Stimulated activated CD4-positive, alpha-beta T cell treated with anti-CD3 and anti-CD28 coated beads, Interleukin-1b, Interleukin-23, amount 100 ng/mL, for 24 hours (primary cell): Measurements from ENCODE around the gene SLC45A1.
A peak's percentile ranks its signal among the peaks of the same experiment; 100 is the strongest.

Experiments
- DNase-seq, 4 experiments: peaks; one replicate each; pipeline ENCODE4 v3.0.0-alpha.2; 2020; ENCODE audit warnings: low read depth in 4 of 4, low spot score in 1 of 4

SLC45A1 gene

DNA sequence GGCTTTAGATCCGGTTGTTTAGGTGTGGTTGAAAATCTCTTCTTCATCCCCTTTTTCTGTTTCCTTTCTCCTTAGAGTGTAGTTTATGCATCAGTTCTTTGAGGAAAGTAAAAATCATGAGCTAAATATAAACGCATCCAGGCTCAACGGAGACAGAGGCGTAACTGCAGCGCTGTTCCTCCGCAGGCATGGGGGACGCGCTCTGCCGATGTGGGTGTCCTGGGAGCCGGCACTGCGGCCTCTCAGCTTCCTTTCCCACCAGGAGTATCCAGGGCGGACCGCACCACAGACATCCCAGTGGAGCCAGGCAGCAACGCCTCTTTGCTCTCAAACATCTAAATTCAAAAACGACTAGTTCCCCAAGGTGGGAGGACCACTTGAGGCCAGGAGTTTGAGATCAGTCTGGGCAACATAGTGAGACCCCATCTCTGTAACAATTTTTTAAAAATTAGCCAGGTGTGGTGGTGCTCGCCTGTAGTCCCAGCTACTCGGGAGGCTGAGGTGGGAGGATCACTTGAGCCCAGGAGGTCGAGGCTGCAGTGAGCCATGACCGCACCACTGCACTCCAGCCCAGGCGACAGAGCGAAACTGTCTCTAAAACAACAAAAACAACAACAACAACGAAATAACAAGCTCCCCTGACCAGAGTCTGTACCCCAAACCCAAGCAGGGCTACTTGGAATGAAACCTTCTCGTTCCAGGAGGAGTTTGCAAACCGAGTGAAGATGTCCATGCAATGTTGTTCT is 16.4 kb downstream of the SLC45A1 start:
- DNase-seq: no peak

DNA sequence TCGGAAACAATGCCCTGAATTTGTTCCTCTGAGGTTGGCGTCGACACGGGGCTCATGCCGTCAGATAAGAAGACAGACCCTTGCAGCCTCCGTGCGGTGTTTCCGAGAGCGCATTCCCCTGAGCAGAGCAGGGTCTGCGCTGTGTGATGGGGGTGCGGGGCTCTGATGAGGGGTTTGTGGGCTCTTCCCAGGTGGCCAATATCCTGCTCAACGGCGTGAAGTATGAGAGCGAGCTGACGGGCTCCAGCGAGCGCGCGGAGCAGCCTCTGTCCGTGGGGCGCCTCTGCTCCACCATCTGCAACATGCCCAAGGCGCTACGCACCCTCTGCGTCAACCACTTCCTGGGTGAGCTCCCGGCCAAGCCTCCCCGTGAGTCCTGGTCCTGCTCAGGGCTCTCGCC is 17.3 kb downstream of the SLC45A1 start:
- no peak for DNase-seq

DNA sequence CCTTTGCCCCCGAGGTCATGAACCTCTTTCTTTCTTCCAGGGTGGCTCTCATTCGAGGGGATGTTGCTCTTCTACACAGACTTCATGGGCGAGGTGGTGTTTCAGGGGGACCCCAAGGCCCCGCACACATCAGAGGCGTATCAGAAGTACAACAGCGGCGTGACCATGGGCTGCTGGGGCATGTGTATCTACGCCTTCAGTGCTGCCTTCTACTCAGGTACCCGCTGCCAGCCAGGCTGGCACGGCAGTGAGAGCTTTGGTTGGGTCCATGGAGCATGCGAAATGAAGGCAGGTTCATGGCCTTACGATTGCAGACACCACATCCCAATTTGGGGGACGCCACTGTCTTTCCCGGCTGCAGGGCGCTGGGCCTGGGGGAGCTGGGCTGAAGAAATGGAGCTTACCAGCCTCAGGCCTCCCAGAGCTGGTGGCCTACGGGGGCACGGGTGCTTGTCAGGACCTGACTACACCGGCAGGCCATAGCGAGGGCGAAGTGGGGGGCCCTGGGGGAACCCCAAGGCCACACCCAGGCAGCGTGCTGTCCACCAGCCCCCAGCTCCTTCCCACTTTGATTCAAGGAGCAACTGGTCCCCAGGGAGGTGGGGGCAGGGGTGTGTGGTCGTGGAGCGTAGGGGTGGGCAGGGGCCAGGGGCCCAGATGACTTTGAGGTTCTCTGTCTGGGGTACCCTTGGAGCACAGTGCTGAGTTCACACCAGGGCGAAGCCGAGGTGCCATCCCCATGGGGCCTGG is 20.0 kb downstream of the SLC45A1 start:
- no peak for DNase-seq

DNA sequence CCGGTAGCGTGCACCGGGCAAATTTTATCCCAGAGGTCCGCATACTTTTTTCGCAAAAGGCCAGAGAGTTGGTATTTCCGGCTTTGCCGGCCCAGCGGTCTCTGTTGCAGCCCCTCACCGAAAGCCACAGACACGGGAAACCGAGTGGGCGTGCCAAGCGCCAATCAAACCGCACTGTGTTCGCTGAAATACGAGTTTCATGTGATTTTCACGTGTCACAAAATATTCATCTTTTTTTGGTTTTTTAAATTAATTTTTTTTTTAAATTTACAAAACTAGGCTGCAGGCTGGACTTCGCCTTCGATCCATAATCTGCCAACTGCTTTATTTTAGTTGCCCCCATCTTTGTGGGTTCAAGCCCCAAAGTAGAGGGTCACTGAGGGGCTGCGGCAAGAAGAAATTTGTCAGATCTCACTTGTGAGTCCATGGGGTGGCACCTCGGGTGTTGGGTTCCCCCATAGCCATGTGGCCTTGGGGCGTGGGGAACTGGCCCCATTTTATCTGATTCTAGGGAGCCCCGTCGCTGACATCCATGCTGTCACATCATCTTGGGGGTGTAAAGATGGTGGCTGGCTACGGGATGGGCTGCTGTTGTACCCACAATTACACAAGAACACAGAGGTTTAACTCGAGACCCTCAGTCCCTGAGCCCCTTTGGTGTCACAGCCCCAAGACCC is 20.8 kb downstream of the SLC45A1 start:
- no peak for DNase-seq

DNA sequence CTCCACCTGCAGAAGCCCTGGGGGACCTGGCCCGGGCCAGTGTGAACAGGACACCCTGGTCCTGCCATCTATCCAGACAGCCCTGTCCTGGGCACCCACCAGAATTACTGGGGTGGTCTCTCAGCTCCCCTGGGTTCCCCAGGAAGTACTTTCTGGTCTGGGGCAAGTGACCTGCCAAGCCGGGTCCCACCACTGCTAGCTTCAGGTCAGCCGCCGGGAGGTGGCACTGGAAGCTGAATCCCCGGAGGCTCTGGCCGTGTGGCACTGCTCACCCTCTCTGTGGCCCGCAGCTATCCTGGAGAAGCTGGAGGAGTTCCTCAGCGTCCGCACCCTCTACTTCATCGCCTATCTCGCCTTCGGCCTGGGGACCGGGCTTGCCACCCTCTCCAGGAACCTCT is 21.3 kb downstream of the SLC45A1 start:
- DNase-seq: no peak

DNA sequence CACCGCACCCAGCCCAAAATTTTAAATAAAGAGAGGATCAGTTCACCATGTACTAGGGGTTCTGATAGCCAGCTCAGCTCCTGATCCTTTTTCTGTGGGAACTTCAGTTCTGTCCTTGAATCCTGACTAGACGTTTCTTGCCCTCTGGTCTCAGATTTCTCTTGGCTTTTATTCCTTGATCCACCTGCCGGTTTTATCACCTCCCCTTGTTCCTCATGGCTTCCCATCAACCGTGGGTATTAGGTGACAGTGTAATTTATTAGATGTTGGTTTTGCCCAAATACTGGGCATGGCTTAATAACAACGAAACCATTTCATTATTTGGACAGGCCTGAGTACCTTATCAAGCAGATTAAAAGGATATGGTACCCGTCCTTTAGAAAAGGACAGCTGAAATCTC is 22.5 kb downstream of the SLC45A1 start:
- no peak for DNase-seq

DNA sequence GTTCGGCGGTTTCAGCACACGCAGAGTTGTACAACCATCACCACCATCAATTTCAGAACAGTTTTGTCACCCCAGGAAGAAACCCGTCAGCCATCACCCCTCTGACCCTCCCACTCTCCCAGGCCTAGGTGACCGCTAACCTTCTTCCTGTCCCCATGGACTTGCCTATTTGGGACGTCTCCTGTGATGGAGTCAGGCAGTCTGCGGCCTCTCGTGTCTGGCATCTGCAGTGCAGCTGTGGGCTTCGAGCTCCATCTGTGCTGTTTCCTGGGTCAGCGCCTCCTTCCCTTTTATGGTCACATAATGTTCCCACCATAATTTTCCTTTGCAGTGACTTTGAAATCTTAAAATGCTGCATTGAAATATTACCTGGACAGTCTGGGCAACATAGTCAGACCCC is 24.4 kb downstream of the SLC45A1 start:
- no peak for DNase-seq

DNA sequence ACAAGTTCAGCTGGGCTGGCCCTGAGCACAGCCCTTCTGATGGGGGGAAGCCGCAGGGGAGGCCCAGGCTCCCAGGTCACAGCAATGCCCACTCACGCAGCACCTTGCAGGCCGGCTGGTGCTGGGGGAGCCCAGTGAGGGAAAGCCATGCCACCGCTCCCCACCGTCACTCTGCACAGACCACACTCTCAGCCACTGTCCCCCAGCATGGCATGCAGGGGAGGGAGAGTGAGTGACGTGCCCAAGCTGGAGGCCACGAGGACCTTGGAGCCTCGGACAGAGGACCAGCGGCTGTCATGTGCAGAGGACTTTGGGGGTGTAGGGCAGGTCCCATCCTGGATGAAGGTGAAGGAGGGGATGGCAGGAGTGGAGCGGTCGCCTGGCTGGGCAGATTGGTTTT is 25.1 kb downstream of the SLC45A1 start:
- DNase-seq: no peak

DNA sequence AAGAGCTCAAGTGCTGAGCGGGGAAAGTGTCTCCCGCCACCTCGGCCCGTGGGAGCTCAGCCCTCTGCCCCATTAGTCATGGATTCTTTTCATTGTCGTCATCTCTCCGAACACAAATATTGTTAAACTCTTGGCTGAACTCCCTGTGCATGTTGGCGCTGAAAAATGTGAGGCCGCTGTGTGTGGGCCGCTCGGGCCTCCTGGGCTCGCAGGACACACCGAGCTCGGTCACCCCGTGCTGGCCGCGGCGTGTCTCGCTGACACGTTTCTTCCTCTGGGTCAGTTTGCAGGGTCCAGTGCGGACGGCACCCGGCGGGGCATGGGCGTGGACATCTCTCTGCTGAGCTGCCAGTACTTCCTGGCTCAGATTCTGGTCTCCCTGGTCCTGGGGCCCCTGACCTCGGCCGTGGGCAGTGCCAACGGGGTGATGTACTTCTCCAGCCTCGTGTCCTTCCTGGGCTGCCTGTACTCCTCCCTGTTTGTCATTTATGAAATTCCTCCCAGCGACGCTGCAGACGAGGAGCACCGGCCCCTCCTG is 25.6 kb downstream of the SLC45A1 start:
- no peak for DNase-seq

DNA sequence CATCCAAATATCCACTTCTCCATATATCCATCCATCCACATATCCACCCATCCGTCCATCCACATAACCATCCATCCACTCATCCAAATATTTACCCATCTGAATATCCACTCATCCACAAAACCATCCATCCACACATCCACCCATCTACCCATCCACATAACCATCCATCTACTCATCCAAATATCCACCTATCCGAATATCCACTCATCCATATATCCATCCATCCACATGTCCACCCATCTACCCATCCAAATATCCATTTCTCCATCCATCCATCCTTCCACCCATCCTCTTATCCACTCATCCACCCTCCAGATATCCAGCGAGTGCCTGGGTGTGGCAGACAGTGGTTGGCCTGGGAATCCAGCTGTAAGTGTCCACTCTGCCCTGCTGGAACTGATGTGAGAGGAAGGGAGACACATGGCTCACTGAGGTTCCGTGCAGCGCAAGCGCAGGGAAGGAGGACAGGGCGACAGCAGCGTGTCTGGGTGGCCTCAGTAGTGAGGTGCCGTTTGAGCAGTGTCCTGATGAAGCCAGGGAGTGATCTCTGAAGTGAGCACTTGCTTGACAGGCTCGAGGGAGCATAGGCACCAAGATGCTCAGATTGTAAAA is 27.1 kb downstream of the SLC45A1 start:
- DNase-seq: no peak

DNA sequence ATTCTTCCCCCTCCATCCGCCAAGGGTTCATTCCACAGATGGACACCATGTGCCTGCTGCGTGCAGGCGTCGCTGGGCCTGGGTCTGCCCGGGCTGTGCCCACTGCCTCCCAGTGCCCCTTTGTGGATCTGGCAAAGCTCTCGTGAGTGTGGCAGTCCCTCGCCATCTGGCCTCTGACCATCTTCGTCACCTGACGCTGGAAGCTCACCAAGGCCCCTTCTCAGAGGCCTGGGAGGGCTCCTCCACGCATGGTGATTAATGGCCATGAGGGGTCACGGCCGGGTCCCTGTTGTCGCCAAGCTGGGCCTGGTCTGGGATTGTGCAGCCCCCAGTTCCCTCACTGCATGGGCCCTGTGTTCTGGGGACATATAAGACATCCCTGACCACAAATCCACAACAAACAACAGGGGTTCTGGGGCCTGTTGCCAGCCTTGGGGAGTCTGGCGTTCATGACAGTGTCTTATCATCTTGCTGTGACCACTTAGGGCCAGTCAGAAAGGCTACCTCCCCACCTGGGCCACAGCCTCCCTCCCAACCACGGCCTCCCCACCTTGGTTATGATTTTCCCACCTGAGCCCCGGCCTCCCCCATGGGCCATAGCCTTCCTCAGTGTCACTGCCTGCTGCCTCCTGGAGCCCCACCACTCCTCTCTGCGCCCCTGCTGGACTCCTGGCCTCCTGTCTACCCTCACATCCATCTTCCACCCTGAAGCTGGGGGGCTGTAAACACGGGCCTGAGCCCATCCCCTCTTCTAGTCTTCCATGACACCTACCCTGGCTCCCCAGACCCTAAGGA is 27.9 kb downstream of the SLC45A1 start:
- DNase-seq: no peak

DNA sequence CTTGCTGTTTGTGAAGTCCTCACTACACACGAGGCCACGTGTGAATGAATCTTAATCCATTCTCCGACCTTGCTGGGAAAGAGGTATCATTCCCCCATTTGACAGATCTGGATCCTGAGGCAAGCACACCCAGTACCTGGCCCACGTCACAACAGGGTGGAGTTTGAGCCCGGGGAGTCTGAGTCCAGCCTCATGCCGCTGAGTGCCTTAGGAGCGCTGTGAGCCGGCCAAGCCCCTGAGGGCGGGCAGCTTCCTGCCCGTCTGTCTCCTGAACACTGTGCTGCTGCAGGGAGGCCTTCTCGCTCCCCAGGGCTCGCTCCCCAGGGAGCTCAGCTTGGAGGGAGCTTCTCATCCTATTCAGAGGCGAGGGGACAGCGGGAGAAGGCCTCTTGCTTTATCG is 29.7 kb downstream of the SLC45A1 start:
- no peak for DNase-seq

DNA sequence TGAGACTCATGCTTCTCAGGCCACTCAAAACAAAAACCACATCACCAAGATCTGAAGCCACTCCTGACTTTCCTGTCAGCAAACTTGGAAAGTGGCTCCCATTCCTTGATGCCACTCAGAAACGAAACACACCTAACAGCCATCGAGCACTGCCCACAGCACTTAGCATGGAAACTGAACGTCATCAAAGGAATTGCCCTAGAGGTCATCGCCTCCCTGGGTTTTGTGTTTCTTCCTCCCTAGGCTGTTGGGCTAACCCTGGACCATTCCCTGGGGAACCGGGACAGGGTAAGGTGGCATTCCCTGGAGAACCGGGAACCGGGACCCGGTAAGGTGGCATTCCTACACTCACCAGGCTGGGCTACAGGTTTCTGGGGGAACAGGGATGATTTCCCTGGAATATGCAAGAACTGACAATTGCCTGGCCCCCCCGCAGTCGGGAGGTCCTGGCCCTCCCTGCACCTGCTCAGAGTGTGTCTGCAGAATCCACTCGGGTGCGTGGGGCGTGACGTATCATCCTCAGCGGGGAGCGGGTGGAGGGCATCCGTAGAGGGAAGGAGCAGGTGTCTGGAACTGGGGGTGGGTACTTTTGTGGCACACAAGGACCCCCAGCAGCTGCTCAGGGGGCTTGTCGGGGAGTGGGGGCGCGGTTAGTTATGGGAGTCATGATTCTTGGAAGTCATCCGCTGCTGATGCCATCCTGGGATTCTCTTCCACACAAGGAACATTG is 30.3 kb downstream of the SLC45A1 start:
- DNase-seq: no peak

DNA sequence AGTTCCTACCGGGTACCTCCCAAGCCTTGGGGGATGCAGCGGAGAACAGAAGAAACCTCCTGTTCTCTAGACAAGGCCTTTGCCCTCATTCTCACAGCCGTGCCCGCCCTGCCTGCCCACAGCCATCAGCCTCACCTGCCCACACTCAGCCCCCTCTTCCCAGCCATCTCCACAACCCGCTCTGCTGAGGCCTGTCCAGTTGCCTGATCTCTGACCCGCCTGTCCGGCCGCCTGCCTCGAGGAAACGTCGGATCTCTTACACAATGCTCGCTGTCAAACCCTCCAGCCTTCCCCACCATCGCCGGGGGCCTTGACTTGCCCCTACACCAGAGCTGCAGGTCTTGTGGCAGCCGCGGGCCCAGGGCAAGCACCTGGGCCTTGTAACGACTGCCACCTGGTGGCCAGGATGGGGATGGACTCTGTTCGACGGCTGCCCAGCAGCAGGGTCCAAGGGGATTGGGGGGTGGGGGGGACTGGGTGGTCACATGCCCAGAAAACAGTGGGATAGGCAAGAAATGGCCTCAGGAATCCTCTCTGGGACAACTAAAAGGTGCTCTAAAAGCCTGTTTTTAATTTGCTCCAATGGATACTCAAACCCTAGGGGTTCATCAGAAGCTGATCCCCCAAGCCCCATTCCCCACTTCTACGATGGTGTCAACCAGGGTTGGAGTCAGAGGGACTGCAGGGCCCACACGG is 31.0 kb downstream of the SLC45A1 start:
- DNase-seq: peak; percentile 42 to 64 (median 50)

DNA sequence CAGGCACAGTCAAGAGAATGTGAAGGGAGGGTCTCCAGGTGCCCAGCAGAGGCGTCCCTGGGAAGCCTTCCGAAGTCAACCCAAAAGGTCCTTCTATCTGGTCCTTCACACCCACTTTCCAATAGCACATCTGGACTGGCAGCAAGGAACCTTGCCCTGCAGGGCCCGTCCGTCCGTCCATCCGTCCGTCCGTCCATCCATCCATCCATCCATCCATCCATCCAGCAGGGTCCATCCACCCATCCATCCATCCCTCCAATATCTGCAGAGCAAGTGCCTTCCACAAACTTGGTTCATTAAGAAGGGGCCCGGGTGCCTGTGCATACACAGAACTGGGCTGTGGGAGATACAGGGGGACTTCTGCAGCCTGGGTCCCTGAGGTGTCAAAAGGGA is 31.6 kb downstream of the SLC45A1 start:
- DNase-seq: no peak

DNA sequence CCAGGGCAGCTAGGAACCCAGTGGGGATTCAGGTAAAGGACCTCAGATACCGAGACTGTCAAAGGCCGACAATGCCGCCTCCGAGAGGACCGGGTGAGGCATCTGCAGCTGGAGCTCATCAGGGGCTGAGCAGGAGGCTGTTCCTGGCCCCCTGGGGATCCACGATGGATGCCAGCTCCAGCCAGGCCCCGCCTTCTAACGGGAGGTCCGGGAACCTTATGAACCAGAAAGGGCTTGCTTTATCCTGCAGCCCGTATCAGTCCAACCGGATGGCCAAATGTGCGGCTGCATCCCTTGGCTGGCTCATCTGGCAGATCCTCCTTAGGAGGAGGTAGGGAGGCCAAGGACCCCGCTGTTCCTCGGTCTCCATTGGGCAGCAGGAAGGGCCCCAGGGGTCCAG is 32.0 kb downstream of the SLC45A1 start:
- DNase-seq: no peak

DNA sequence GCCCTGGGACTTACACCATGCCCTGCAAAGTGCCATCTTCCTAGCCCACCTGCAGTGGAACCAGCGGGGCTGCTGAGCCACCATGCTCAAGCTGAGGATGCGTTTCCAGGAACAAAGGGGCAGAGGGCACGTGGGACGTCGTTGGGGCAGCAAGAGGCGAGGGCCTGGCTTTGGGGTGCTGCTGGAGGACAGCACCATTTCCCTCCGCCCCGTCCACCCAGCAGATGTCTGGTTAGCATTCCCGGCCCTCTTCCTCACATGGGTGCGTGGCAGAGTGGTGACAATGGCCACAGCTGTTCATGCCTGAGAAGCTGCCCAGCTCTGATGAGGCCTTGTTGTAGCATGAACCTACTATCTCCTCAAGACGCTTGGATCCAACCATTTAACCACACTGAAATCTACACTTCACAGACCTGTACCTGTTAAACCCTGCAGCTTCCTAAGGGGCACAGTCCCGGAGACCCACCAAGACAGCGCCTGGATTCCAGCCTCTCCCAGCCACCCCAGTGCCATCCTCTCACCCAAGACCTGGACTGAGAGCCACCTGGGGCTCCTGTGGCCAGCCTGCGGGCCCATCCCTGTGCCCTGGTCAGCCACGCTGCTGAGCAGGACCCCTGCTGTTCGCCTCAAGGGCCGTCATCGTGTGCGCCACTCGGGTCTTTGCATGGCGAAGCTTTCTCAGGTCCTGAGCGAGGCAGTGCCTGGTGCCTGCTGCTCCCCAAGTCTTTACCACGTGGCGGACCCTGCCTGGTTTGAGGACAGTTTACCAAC is 33.2 kb downstream of the SLC45A1 start:
- DNase-seq: no peak

DNA sequence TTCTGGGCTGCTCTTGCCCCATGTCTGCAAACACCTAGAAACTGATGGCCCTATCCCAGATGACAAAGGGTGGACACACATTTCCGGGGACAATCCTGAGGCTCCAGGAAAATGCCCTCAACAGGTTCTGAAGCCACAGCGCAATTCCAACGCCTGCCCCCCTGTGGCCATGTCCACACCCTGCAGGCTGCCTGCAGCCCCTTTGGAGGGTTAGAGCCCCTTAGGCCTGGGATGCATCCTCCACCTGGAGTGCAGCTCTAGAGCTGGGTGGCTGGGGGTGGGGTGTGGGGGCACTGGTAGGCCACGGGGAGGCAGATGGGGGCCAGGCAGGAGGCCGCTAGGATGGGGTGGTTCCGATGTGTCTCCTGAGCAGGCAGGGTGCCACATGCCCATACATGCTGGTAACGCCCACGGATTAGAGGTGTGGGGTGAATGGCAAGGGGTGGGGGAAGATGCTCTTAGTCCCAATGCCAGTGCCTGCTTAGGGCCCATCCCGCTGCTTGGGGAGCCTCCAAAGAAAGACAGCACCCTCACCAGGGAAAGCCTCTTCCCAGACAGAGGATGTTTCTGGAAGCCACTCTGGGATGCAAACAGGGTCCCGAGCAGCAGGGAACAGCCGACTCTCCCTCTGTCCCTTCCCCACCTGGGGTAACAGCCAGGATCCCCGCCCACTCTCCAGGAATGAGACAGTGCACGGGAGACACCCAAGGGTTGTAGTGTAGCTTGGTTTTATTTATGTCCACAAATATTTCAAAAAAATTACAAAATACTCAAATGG is 34.0 kb downstream of the SLC45A1 start:
- DNase-seq: no peak
